ENCODE data around the gene PIK3CG.
"Not testable (repeated sequence)": the region's sequence is repeated elsewhere in the genome, so short reads cannot be mapped to it uniquely, and the experiment has no call there.

PIK3CG gene

DNA sequence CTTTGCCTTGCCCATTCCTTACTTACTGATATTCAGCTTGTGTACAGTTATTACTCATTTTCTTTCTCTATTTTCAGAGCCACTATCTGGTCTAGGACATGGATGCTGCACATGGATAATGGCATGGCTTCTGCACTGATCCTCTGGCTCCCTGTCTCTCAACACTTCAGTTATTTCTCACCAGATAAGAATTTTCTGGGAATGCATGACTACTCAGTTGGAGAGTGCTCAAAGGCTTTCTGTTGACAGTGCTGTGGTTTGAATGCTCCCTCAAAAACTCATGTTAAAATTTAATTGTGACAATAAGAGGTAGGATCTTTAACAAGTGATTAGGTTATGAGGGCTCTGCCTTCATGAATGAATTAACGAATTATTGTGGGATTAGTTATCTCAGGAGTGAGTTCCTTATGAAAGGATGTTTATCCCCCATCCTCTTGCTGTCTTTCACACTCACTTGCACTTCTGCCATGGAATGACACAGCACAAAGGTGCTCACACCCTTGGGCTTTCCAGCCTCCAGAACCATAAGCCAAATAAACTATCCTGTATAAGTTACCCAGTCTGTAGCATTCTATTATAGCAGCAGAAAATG lies 16.1 kb upstream of the PIK3CG start:
- no peak for DNase-seq
- Histone ChIP-seq H3K4me1 (no peaks in the 10 kb centered on the region), H3K27ac (no peak overlapping the region), H3K36me3 (no peaks in the 10 kb centered on the region), H3K9me3 (no peaks in the 10 kb centered on the region), H3K27me3 (peaks cover 0 to 4% of the 10 kb centered on the region in 2 donors), H3K4me3 (no peak overlapping the region)
- TF ChIP-seq, protein P1, sequence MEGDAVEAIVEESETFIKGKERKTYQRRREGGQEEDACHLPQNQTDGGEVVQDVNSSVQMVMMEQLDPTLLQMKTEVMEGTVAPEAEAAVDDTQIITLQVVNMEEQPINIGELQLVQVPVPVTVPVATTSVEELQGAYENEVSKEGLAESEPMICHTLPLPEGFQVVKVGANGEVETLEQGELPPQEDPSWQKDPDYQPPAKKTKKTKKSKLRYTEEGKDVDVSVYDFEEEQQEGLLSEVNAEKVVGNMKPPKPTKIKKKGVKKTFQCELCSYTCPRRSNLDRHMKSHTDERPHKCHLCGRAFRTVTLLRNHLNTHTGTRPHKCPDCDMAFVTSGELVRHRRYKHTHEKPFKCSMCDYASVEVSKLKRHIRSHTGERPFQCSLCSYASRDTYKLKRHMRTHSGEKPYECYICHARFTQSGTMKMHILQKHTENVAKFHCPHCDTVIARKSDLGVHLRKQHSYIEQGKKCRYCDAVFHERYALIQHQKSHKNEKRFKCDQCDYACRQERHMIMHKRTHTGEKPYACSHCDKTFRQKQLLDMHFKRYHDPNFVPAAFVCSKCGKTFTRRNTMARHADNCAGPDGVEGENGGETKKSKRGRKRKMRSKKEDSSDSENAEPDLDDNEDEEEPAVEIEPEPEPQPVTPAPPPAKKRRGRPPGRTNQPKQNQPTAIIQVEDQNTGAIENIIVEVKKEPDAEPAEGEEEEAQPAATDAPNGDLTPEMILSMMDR (IDR thresholded peaks at IDR 0.05): no peak
- intact Hi-C loops (cut with DNase I; ENCODE audit: low total_unique reads): no loop called here

DNA sequence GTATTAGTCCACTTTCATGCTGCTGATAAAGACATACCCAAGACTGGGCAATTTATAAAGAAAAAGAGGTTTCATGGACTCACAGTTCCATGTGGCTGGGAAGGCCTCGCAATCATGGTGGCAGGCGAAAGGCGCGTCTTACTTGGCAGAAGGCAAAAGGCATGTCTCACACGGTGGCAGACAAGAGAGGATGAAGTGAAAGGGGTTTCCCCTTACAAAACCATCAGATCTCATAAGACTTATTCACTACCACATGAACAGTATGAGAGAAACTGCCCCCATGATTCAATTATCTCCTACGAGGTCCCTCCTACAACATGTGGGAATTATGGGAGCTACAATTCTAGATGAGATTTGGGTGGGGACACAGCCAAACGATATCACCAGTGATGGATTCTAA lies 13.4 kb upstream of the PIK3CG start:
- H3K36me3 ChIP-seq; H3K27me3 ChIP-seq; H3K27ac ChIP-seq; H3K9me3 ChIP-seq; intact Hi-C loops (cut with DNase I; ENCODE audit: low total_unique reads); H3K4me3 ChIP-seq; H3K4me1 ChIP-seq; DNase-seq: not testable (repeated sequence)

GRCh38 chr7:106853250-106853908 lies 11.7 kb upstream of the PIK3CG start:
- no peaks in the 10 kb centered on the region for H3K27me3 ChIP-seq
- no peak overlapping the region for H3K4me3 ChIP-seq
- H3K4me1 ChIP-seq: no peaks in the 10 kb centered on the region
- peaks cover 0 to under 1% (median 0%) of the 10 kb centered on the region in 3 donors for H3K9me3 ChIP-seq
- intact Hi-C loops (cut with DNase I; ENCODE audit: low total_unique reads): no loop called here
- DNase-seq: no peak
- TF ChIP-seq, protein P1 (IDR thresholded peaks at IDR 0.05): no peak
- H3K36me3 ChIP-seq: no peaks in the 10 kb centered on the region
- no peak overlapping the region for H3K27ac ChIP-seq

DNA sequence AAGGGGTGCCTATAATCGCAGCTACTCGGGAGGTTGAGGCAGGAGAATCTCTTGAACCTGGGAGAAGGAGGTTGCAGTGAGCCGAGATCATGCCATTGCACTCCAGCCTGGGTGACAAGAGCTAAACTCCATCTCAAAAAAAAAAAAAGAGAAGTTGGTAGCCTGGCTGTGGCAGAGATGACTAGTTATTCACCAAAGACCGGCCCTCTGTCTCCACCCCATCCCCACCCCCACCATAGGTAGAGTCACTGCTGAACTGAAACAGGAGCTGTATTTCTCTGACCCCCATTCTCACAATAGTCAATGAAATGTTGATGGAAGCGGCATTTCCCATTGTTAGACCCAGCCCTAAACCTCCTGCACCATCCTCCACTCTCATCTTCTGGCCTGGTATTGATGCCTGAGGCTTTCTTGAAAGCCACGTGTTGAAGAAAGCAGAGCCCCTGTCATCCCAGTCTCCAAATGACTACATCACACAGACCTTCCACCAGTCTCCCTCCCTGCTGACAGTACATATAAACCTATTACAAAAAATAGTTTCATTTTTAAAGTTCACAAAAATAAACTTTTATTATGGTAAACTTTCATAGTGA lies 9.4 kb upstream of the PIK3CG start:
- H3K4me1 ChIP-seq: no peaks in the 10 kb centered on the region
- TF ChIP-seq, protein P1 (IDR thresholded peaks at IDR 0.05): no peak
- intact Hi-C loops (cut with DNase I; ENCODE audit: low total_unique reads): no loop called here

DNA sequence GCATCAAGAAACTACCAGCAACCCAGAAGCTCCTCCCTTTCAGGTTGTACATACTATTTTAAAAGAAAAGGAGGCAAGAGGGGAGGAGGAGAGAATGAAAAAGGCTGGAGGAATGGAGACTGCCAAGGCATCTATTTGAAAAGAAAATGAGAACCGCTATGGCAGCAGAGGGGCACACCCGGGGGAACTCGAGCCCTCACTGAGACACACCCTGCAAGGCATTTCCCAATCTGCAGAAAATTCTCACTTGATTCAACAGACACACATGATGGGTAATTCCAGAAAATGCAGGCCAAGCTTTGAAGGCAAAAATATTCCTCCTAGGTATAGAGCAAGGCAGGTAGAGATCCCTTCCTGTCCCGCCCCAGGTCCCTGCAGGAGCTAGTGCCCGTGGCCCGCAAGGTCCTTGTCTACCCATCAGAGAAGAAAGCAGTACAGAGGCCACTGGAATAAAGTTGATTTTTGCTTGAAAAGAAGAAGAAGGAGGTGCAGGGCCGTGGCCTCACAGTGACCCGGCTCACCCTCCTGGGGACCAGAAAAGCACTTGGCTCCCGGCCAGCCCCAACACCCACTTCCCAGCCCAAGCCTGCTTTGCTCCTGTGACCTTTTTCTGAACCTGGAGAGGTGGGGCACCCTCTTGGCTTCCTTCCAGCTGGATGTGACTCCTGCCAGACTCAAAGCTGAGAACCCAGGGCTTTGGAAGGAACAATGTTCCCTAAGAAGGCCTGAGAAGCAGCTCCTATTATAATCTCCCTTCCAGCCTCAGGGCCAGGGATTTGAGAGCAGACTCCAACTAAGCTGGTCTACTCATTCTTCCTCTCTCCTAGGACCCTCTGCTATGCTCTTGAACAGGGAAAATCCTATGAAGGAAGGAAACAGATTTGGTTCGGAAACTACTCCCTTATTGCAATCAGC lies 6.2 kb upstream of the PIK3CG start:
- TF ChIP-seq, protein P1 (IDR thresholded peaks at IDR 0.05): no peak
- Histone ChIP-seq H3K4me3 (no peak overlapping the region), H3K27ac (no peak overlapping the region), H3K9me3 (peaks cover 0 to 7% (median 0%) of the 10 kb centered on the region in 3 donors), H3K36me3 (no peaks in the 10 kb centered on the region), H3K4me1 (no peaks in the 10 kb centered on the region), H3K27me3 (no peaks in the 10 kb centered on the region)
- intact Hi-C loops (cut with DNase I; ENCODE audit: low total_unique reads): no loop called here
- no peak for DNase-seq

More for the DNA sequence above, 9.4 kb upstream of the PIK3CG start:
- no peak overlapping the region for H3K27ac ChIP-seq
- DNase-seq: no peak
- H3K4me3 ChIP-seq: no peak overlapping the region
- H3K36me3 ChIP-seq: no peaks in the 10 kb centered on the region
- no peaks in the 10 kb centered on the region for H3K27me3 ChIP-seq
- H3K9me3 ChIP-seq: peaks cover 0 to 7% (median 0%) of the 10 kb centered on the region in 3 donors
